HepG2 (cell line): ENCODE data around the gene TK2. TPM values are rescaled to one million over a fixed set of nuclear protein-coding genes. Genes with fewer than 3 reads are reported as not detected.

Source experiments
- CENPX ChIP-seq: sonication (generic); formaldehyde crosslinking; IDR thresholded peaks from 2 replicates; pipeline ENCODE4 v1.9.0; 2021; ENCODE audit warnings: mild to moderate bottlenecking, missing genetic modification reagents, moderate library complexity
- GLI4 ChIP-seq: sonication (generic); formaldehyde crosslinking; IDR thresholded peaks from 2 replicates; pipeline ENCODE4 v1.5.1; 2020; ENCODE audit warnings: missing genetic modification reagents, mild to moderate bottlenecking, moderate library complexity, borderline replicate concordance
- KAT2B ChIP-seq: fragments of 150-350 bp; IDR thresholded peaks from 2 replicates; pipeline ENCODE4 v1.6.1; 2014; ENCODE audit warnings: low read depth, low read length, borderline replicate concordance
- KDM1A ChIP-seq: IDR thresholded peaks from 2 replicates; pipeline ENCODE4 v1.6.1; 2016; ENCODE audit warnings: missing compliant biosample characterization
- KDM2A ChIP-seq: sonication (generic); formaldehyde crosslinking; IDR thresholded peaks from 2 replicates; pipeline ENCODE4 v1.4.0; 2020; ENCODE audit warnings: low read depth, missing genetic modification reagents, borderline replicate concordance
- MLXIP ChIP-seq: sonication (generic); formaldehyde crosslinking; IDR thresholded peaks from 2 replicates; pipeline ENCODE4 v1.9.0; 2021; ENCODE audit warnings: missing genetic modification reagents, borderline replicate concordance
- PAF1 ChIP-seq: IDR thresholded peaks from 2 replicates; pipeline ENCODE4 v1.6.1; 2016; ENCODE audit warnings: missing genetic modification reagents, missing compliant biosample characterization
- SP1 ChIP-seq, 2 experiments: fragments of 450-650 bp in 1 of 2; sonication (generic) in 1 of 2; formaldehyde crosslinking in 1 of 2; IDR thresholded peaks; 2 replicates each; pipeline versions ENCODE4 v1.4.0 to v1.6.1; 2016 to 2020; ENCODE audit warnings: missing genetic modification reagents in 1 of 2
- ZFP1 ChIP-seq: IDR thresholded peaks from 2 replicates; pipeline ENCODE4 v1.6.1; 2016
- ZNF224 ChIP-seq: sonication (generic); formaldehyde crosslinking; IDR thresholded peaks from 2 replicates; pipeline ENCODE4 v1.5.0; 2020; ENCODE audit warnings: mild to moderate bottlenecking, missing genetic modification reagents
- ZNF564 ChIP-seq: sonication (generic); formaldehyde crosslinking; IDR thresholded peaks from 2 replicates; pipeline ENCODE4 v1.8.1; 2023; ENCODE audit warnings: mild to moderate bottlenecking, missing genetic modification reagents
- ZNF776 ChIP-seq: sonication (generic); formaldehyde crosslinking; IDR thresholded peaks from 2 replicates; pipeline ENCODE4 v1.4.0; 2020; ENCODE audit warnings: mild to moderate bottlenecking, missing genetic modification reagents
- ZNF841 ChIP-seq: sonication (generic); formaldehyde crosslinking; IDR thresholded peaks from 2 replicates; pipeline ENCODE4 v1.8.1; 2023; ENCODE audit warnings: missing genetic modification reagents, borderline replicate concordance
- ZNF878 ChIP-seq: sonication (generic); formaldehyde crosslinking; IDR thresholded peaks from 2 replicates; pipeline ENCODE4 v1.8.1; 2023; ENCODE audit warnings: mild to moderate bottlenecking, missing genetic modification reagents, moderate library complexity
- polyA plus RNA-seq, 8 experiments: library from polyadenylated mRNA; depleted of rRNA in 3 of 8; stranded (reverse) in 7 of 8; unstranded in 1 of 8; fragments of >200 nt; fragmentation: Illumina TruSeq in 4 of 8; extraction: Trizol in 4 of 8; gene quantifications; 2 replicates each; pipeline versions ENCODE4 v1.2.1 to v1.2.3, GENCODE V29; 2011 to 2016; ENCODE audit warnings: low read depth in 4 of 8, missing spikeins in 1 of 8, mixed read lengths in 1 of 8; ENCODE audit not compliant: insufficient read depth in 1 of 8
- total RNA-seq, 5 experiments: library from RNA; depleted of rRNA; stranded (reverse); fragments of >200 nt; fragmentation: Illumina TruSeq; extraction: Trizol; gene quantifications; 2 replicates each; pipeline ENCODE4 v1.2.3, GENCODE V29; 2016; ENCODE audit warnings: low read depth in 1 of 5
- TF ChIP-seq, protein P1 (sequence below): sonication (generic); formaldehyde crosslinking; IDR thresholded peaks from 2 replicates; pipeline ENCODE4 v1.9.0; 2021; ENCODE audit warnings: missing genetic modification reagents, borderline replicate concordance
- TF ChIP-seq, protein P2 (sequence below): sonication (generic); formaldehyde crosslinking; conservative IDR thresholded peaks from 2 replicates; pipeline ENCODE4 v1.8.0; 2022; ENCODE audit warnings: low read depth, missing genetic modification reagents
- TF ChIP-seq, protein P3 (sequence below): IDR thresholded peaks from 2 replicates; pipeline ENCODE4 v1.6.1; 2012; ENCODE audit warnings: inconsistent platforms
- TF ChIP-seq, protein P4 (sequence below): sonication (generic); formaldehyde crosslinking; IDR thresholded peaks from 2 replicates; pipeline ENCODE4 v1.5.1; 2020; ENCODE audit warnings: missing genetic modification reagents, mild to moderate bottlenecking, borderline replicate concordance
- TF ChIP-seq, protein P5 (sequence below): sonication (generic); formaldehyde crosslinking; IDR thresholded peaks from 2 replicates; pipeline ENCODE4 v1.4.0; 2020; ENCODE audit warnings: mild to moderate bottlenecking, missing genetic modification reagents

TK2 gene
- total and polyA plus RNA-seq, 2 of the 13 experiments (the other 11 are each of a cell fraction or from before 2014, with no cell fraction given), result 18.7 to 21.0 TPM

DNA sequence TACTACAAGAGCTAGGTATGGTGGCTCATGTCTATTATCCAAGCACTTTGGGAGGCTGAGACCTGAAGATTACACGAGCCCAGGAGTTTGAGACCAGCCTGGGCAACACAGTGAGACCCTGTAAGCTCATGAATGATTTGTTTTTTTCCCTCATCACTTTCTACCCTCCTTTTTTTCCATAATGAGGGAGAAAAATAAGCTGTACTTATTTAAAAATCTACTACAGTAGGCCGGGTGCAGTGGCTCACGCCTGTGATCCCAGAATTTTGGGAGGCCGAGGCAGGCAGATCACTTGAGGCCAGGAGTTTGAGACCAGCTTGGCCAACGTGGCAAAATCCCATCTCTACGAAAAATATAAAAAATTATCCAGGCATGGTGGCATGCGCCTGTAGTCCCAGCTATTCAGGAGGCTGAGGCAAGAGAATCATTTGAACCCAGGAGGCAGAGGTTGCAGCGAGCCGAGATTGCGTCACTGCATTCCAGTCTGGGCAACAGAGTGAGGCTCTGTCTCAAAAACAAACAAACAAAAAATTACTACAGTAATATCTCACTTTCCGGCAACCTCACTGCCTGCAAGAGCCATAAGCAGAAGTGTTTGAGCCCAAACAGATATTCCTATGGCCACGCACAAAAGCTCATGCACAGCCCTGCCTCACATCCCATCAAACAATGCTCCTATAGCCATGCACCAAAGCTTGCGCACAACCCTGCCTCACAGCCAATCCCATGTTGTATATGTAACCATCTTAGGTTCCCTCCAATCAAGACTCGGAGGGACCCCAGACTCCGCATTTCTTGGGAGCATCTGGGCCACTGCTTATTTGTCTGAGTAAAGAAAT, 37.4 kb downstream of the TK2 start (continued):
- TF ChIP-seq MLXIP (CRISPR knock-in tag) (no peak), CENPX (CRISPR knock-in tag) (no peak), KAT2B (no peak), ZNF776 (CRISPR knock-in tag) (no peak), ZNF841 (CRISPR knock-in tag) (no peak), ZNF878 (CRISPR knock-in tag) (peak; percentile 38; the same call in 1 of the 2 replicates), ZNF564 (CRISPR knock-in tag) (no peak), GLI4 (CRISPR knock-in tag) (no peak), SP1 (IDR thresholded peaks at IDR 0.05) (no peak), SP1 (CRISPR knock-in tag; IDR thresholded peaks at IDR 0.05) (no peak), PAF1 (CRISPR knock-in tag) (no peak), KDM1A (CRISPR knock-in tag) (peak; percentile 90), KDM2A (CRISPR knock-in tag) (0 out of 2 replicates have a peak, but pooled peaks have one; percentile 5), ZFP1 (no peak; the same call in 1 of the 2 replicates), ZNF224 (CRISPR knock-in tag) (no peak)
- TF ChIP-seq, protein P1, sequence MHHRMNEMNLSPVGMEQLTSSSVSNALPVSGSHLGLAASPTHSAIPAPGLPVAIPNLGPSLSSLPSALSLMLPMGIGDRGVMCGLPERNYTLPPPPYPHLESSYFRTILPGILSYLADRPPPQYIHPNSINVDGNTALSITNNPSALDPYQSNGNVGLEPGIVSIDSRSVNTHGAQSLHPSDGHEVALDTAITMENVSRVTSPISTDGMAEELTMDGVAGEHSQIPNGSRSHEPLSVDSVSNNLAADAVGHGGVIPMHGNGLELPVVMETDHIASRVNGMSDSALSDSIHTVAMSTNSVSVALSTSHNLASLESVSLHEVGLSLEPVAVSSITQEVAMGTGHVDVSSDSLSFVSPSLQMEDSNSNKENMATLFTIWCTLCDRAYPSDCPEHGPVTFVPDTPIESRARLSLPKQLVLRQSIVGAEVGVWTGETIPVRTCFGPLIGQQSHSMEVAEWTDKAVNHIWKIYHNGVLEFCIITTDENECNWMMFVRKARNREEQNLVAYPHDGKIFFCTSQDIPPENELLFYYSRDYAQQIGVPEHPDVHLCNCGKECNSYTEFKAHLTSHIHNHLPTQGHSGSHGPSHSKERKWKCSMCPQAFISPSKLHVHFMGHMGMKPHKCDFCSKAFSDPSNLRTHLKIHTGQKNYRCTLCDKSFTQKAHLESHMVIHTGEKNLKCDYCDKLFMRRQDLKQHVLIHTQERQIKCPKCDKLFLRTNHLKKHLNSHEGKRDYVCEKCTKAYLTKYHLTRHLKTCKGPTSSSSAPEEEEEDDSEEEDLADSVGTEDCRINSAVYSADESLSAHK, result no peak
- TF ChIP-seq, protein P2, sequence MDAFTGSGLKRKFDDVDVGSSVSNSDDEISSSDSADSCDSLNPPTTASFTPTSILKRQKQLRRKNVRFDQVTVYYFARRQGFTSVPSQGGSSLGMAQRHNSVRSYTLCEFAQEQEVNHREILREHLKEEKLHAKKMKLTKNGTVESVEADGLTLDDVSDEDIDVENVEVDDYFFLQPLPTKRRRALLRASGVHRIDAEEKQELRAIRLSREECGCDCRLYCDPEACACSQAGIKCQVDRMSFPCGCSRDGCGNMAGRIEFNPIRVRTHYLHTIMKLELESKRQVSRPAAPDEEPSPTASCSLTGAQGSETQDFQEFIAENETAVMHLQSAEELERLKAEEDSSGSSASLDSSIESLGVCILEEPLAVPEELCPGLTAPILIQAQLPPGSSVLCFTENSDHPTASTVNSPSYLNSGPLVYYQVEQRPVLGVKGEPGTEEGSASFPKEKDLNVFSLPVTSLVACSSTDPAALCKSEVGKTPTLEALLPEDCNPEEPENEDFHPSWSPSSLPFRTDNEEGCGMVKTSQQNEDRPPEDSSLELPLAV, result no peak
- TF ChIP-seq, protein P3, sequence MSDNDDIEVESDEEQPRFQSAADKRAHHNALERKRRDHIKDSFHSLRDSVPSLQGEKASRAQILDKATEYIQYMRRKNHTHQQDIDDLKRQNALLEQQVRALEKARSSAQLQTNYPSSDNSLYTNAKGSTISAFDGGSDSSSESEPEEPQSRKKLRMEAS, result no peak
- TF ChIP-seq, protein P4, sequence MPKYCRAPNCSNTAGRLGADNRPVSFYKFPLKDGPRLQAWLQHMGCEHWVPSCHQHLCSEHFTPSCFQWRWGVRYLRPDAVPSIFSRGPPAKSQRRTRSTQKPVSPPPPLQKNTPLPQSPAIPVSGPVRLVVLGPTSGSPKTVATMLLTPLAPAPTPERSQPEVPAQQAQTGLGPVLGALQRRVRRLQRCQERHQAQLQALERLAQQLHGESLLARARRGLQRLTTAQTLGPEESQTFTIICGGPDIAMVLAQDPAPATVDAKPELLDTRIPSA (CRISPR knock-in tag), result no peak
- TF ChIP-seq, protein P5, sequence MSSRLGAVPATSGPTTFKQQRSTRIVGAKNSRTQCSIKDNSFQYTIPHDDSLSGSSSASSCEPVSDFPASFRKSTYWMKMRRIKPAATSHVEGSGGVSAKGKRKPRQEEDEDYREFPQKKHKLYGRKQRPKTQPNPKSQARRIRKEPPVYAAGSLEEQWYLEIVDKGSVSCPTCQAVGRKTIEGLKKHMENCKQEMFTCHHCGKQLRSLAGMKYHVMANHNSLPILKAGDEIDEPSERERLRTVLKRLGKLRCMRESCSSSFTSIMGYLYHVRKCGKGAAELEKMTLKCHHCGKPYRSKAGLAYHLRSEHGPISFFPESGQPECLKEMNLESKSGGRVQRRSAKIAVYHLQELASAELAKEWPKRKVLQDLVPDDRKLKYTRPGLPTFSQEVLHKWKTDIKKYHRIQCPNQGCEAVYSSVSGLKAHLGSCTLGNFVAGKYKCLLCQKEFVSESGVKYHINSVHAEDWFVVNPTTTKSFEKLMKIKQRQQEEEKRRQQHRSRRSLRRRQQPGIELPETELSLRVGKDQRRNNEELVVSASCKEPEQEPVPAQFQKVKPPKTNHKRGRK (CRISPR knock-in tag), result no peak
